ENCODE results near the gene DIS3L2. TPM values are rescaled to one million over a fixed set of nuclear protein-coding genes. Genes with fewer than 3 reads are reported as not detected.

DIS3L2 gene
- total RNA-seq, 2 experiments from 2014 or later: 30.6 to 33.7 TPM

DNA sequence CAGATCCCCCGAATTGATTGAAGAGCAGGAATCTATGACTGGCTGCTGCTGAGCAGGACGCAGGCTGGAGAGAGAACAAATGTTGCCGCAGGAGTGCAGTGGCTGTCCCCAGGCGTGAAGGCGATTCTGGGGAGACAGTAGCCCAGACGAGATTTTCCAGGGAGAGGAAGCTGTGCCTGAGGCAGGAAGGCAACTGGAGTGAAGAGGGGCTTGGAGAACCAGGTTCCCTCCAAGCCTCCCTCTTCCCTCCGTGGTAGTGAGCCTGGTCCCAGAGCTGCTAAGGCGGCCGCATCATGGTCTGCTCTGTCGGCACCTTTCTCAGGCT lies 34.0 kb upstream of the DIS3L2 start:
- CTCF ChIA-PET: interaction anchor here (2.9 to 5.5 kb wide), 2 partner anchors 398 to 512 kb away, joined by 6 to 31 read pairs; no protein-coding TSS in a partner anchor
- POLR2A ChIA-PET: no interaction called here

DNA sequence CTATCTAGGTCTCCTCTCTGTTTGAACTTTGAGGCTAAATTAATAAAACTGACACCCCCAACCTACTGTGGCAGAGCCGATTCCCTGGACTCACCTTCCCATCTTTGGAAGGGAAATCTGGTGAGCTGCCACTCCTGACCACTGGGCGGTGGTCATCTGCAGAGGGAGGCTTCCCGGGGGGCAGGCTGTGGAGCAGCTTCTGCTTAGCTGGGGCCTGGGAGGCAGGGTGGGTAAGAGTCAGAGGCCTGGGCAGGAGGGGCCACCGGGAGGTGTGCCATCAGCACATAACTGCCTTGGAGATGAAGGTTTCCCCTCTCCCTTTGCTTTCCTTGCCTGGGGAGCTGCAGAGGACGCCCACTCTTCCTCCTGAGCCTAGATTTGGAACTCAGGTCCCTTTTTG lies 33.0 kb upstream of the DIS3L2 start:
- ChIA-PET CTCF (interaction anchor here (1.2 to 1.4 kb wide), 2 partner anchors 45 to 363 kb away, joined by 3 read pairs; no protein-coding TSS in a partner anchor), POLR2A (no interaction called here)

DNA sequence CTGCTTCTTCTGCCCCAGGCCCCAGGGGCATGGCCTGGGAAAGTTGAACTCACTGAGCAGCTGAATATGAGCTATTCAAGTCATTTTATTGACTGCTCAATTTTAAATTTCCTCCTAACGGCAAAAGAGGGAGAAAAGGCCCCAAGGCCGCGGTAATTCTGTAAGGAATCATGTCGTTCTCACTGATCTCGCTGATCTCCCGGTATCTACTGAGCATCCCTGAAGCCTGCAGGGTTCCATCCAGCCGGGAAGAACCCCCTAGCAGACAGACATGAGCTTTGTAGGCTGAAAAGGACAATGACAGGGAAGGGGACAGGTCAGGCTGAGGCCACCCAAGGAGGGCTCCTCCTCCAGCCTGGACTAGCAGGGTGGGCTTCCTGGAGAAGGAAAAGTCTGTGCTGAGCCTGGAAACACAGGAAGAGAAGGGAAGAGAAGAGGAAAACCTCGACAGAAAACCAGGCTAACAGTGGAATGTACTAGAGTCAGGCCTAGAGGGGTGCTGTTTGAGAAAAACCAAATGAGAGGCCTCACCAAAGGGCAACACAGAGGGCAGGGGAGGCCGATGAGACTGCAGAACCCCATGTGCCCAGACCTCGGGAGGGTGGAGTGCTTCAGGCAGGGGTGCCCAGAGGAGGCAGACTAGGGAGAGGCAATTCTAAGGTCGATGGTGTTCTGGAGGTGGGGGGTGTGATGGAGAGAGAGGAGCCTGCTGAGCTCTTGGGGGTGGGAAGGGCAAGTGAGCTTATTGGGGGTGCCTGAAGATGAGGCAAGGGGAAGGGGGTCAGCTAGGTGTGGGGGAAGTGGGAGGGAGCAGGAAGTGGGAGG lies 32.4 kb upstream of the DIS3L2 start:
- CTCF ChIA-PET: interaction anchor here (0.6 to 1.4 kb wide), 4 partner anchors 24 to 363 kb away, joined by 3 read pairs; no protein-coding TSS in a partner anchor
- POLR2A ChIA-PET: no interaction called here

DNA sequence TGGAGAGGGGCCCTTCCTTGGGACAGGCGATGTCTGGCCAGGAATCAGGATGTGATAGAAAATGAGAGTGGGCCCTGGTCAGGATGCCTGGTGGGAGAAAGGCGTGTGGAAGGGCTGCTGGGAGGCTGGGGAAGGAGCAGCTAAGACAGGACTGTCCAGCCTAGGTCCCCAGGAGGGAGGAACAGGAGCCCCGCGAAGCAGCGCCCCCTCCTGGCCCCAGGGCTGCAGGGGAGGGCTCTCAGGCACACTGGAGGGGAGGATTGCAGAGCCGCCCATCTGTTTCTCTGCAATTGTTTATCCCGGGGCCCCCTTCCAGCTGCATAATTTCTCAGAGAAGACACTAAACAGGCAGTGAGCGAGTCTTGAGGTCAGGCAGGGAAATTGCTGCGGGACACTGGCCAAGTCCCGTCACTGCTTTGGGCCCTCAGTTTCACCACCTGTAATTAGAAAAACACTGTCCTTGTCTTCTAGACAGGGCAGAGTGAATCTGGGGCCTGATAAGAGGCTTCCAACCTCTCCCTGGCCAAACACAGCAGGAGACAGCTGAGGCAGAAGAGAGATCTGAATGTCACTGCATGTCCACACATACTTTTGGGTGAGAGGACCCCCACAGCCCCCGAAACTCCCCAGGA lies 31.4 kb upstream of the DIS3L2 start:
- ChIA-PET POLR2A (no interaction called here), CTCF (interaction anchor here (0.7 to 1.7 kb wide), 6 partner anchors 25 to 509 kb away, joined by 3 to 4 read pairs (median 3); no protein-coding TSS in a partner anchor)

DNA sequence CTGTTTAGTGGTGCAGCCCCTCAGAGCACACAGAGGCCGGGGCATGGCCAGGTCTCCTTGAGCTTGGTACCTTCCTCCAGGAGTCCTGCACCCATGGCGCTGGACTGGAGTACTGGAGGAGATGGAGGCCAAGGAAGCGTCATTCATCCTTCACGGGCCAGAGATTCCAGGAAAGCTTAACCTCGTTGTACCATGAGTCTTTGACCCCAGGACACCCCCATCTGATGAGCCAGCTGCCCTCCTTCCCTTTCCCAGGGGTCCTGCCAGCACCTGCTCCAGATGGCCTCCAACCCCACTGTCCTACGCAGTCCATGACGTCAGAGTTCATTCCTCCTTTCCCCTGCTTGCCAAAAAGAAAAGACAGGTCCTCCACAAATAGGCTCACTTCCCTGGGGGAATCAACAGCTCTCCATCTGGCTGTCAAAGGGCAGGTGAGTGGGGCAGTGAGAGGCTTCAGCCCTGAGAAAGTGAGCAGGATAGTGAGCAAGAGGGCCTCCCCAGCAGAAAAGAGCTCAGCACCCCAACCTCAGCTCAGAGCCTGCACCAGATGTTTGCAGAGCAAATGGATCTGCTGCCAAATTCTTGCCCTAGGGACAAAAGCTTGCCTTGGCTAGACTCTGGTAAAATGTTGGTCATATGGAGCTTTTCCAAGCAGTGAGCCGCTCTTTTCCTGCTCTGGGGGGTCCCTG lies 30.8 kb upstream of the DIS3L2 start:
- CTCF ChIA-PET: interaction anchor here (0.9 to 1.7 kb wide), 4 partner anchors 30 to 509 kb away, joined by 3 to 4 read pairs (median 3); no protein-coding TSS in a partner anchor
- POLR2A ChIA-PET: no interaction called here

DNA sequence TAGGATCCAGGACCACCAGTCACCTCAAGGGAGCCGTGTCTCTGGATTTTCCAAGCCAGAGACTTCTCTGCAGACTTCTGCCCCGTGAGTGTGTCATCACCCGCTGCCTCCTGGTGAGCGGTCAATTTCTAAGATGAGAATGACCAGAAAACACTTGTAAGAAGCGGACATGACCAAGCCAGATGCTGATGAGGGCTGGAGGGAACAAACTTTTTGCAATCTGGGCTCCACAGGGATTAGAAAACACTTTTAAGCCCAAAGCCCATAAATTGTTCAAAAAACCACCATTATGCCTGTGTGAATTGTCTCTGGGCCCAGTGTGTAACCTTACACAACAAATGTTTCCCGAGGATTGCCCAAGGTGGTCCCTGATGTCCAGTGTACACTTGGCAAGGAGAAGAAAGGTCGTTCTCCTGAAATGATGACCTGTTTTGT lies 30.0 kb upstream of the DIS3L2 start:
- POLR2A ChIA-PET: no interaction called here
- CTCF ChIA-PET: interaction anchor here (1.0 to 1.7 kb wide), 3 partner anchors 211 to 508 kb away, joined by 3 to 4 read pairs (median 3); no protein-coding TSS in a partner anchor

DNA sequence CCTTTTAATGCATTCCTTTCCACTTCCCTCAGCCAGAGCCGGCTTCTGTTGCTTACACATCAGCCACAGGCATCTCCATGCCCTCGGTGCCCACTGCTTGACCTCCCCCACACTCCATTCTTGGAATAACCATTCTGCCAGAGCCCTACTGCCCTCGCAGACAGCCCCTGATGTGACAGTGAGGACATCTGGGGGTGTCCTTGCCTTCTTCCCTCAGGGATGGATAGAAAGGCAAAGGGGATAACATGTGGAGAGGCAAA lies 28.9 kb upstream of the DIS3L2 start:
- ChIA-PET POLR2A (no interaction called here), CTCF (no interaction called here)

DNA sequence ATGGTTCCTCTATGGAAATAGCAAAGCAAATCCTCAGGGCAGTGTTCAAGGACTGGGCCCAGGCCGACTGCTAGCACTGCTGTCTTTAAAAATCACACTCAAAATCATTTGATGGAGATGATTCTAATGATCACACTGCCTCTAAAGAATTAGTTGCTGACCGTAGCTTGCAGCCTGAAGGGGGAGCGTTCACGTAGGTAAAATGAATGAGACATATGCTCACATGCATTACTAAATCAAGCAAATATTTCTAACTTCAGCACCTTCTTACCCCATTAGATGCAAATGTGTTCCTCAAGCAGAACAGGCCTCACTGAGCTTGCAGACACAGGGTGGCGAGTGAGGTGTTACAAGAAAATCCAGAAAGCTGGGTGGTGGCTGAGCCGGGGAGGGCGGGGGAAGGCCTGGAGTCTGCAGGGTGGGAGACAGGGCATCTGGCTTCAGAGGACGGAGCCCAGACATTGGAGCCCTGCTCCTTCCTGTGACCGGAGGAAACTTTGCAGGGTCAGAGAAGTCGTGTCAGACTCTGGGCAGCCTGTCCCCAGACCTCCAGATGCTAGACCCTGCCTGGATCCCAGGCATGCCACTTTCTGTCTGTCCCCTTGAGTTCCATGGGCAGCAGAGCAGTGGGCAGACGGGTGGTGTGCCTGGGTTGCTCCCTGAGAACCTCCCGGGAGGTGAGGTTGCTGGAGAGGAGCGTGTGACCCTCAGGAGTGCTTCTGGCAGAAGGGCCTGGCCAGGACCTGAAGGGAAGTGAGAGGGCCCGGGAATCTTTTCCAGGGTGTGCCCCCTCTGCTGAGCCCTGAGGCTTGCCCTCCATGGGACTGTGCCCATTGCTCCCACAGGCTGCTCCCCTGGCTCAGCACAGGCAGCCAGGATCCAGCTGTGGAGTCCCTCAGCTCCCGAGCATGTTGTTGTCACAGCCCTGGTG lies 28.3 kb upstream of the DIS3L2 start:
- POLR2A ChIA-PET: no interaction called here
- CTCF ChIA-PET: interaction anchor here (2.0 kb wide), 1 partner anchor 13 kb away, joined by 5 read pairs; no protein-coding TSS in a partner anchor

DNA sequence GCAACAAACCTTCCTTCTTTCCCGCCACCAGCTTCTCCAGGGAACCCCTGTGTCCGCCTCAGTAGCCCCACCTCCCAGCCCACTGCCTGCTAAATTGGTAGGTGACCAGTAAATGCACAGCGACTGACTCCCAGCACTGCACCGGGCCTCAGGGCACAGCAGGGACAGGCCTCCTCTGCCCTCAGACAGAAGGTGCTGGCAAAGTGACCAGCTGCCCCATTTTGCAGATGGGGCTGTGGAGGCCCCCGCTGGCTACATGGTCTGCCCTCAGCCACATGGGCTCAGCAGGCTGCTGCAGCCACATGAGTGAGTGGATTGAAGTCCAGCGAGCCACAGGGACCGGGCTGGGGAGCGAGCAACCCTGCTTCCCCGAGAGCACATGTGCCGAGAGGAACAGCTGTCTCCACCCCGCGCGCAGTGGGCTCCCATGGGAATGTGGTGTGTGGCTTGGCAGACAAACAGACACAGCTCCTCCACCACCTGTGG lies 27.6 kb upstream of the DIS3L2 start:
- CTCF ChIA-PET: interaction anchor here (2.0 kb wide), 1 partner anchor 13 kb away, joined by 5 read pairs; no protein-coding TSS in a partner anchor
- POLR2A ChIA-PET: no interaction called here

DNA sequence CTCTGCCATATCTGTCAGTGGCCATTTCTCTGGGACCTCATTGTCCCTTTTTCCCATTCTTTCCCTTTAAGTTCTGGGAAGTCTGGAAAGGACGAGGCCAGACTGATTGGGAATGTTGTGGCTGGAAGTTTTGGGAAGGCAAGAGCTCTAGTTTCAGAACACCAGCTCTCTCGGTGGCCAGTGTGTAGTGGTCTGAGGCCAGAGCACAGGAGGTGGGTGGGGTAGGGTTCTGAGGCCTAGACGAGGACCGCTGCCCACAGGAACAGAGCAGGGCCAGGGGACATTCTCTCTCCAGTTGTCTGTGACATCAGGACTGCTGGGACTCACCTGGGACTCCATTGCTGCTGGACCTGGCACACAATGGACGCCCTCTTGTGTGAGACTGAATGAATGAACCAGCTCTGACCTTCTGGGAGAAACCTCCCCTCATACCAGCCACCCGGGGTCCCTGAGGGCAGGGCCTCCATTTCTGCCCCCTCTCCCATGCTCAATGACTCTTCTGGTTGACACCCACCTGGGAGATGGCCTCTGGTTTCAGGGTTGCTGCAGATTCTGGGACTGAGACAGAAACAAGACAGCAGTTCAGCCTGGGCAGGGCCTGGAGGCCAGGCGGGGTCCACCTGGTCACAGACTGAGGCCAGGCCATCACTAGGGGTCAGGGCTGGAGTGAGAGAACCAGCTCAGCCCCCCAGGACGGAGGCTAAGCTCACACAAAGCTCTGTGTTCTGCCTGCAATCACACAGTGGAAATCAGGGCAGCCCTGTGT lies 26.9 kb upstream of the DIS3L2 start:
- CTCF ChIA-PET: interaction anchor here (1.0 to 2.0 kb wide), 2 partner anchors 9 to 12 kb away, joined by 4 to 5 read pairs; no protein-coding TSS in a partner anchor
- POLR2A ChIA-PET: no interaction called here

DNA sequence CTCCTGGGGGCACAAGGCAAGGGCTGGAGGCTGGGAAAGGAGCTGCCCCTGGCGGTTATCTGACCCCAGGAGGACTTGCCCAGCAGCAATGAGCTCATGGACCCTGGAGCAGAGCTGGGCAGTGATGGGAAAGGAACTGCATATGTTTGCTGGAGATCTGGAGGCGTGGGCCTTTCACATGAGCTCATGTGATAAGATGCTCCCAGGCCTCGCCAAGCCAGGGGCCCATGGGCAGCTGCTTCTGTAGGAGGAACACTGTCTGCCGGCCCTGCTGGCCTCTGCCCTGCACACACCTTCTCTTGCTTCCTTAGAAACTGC lies 26.3 kb upstream of the DIS3L2 start:
- CTCF ChIA-PET: interaction anchor here (1.0 to 2.0 kb wide), 2 partner anchors 10 to 11 kb away, joined by 4 to 5 read pairs; no protein-coding TSS in a partner anchor

DNA sequence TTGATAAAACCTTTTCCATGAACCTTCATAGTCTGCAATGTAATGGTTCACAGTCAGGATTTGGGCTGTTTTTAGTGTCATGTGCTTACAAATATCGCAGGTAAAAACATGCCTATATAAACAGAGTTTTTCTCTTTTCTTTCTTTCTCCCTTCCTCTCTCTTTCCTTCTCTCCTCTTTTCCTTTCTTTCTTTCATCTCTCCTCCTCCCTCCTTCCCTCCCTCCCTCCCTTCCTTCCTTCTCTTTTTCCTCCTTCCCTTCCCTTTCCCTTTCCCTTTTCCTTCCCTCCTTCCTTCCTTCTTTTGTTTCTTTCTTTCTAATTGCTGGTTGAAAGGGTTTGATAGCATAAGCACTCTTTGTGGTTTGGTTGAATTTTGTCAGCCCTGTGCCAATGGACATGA lies 25.7 kb upstream of the DIS3L2 start:
- POLR2A ChIA-PET: no interaction called here
- CTCF ChIA-PET: no interaction called here

More for the DNA sequence above, 26.3 kb upstream of the DIS3L2 start:
- POLR2A ChIA-PET: no interaction called here

DNA sequence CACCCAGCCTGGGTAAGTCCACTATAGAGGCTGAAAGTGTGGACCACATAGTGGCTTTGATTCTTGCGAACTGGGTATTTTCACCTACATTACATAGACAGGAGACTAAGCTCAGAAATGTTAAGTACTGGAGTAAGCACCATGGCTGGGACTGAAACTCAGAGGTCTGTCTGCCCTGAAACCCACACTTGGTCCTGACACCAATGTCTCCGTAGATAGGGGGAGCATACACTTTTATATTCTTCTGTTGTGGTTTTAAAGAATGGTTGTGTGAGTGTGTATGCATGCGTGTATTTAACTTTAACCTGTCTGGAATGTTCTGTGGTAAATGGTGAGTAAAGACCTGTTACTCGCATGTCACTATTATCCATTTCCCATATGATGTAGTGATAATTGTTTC lies 25.0 kb upstream of the DIS3L2 start:
- POLR2A ChIA-PET: no interaction called here
- CTCF ChIA-PET: no interaction called here

DNA sequence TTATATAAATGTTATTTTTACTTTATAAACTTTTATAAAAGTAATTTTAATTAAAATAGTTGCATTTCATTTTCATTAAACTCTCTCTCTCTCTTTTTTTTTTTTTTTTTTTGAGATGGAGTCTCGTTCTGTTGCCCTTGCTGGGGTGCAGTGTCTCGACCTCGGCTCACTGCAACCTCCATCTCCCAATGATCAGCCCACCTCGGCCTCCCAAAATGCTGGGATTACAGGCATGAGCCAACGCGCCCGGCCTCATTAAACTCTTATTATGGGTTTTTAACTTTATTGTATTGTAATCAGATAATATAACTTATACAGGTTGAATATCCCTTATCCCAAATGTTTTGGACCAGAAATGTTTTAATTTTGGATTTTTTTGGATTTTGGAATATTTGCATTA lies 24.5 kb upstream of the DIS3L2 start:
- POLR2A ChIA-PET: no interaction called here

DNA sequence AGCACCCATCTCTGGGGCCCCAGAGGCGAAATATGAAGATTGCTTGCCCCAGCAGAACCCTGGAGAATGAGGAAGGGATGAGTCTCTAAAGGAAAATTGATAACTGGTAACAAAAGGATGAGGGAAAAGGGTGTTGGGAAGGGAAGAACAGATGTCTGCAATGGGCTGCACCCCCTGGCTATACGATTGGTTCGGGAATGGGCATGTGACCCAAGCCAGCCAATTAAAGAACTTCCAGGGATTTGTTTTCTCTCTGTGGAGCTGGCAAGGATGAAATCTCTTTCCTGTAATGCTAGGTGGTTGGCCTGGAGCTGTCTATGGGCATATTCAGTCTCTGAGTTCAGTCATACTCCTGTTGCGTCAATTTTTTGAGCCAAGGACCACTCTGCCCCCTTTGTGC lies 22.5 kb upstream of the DIS3L2 start:
- ChIA-PET CTCF (no interaction called here), POLR2A (no interaction called here)

More for the DNA sequence above, 24.5 kb upstream of the DIS3L2 start:
- CTCF ChIA-PET: no interaction called here

DNA sequence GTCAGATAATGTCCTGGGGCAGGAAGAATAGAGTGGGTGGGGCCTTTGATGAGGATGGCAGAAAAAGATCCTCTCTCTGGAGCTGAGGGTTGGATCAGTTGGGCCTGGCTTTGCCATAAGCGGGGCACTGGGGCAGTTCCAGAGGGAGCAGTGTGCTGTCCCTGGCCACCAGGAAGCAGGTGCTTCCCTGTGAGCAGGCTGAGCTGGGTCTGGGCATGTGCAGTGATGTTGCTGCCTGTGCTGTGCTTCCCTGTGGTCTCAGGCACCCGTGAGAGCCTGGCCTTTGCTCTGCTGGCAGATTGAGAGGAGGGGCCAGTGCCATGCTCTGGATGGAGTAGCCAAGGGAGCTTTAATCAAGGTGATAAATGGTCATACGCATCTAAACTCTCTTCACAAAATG lies 20.7 kb upstream of the DIS3L2 start:
- CTCF ChIA-PET: no interaction called here
- POLR2A ChIA-PET: no interaction called here

DNA sequence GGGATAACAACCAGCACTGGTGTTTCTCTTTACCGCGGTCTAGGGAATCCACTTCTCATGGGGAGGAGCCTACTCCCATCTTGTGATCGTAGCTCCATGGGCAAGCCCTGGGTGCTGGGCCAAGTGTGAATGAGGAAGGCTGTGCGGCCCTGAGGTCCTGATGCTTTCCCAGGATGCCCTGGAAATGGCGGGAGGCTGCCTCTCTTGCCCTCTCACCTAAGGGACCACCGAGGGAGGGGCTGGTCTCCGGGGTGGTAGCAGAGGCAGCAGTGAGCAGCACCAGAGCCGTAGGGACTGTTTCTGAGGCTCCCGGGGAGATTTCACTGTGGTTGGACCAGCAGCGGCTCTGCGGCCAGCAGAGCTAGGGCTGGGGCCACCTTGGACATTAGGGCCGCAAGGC lies 19.8 kb upstream of the DIS3L2 start:
- ChIA-PET CTCF (no interaction called here), POLR2A (no interaction called here)

DNA sequence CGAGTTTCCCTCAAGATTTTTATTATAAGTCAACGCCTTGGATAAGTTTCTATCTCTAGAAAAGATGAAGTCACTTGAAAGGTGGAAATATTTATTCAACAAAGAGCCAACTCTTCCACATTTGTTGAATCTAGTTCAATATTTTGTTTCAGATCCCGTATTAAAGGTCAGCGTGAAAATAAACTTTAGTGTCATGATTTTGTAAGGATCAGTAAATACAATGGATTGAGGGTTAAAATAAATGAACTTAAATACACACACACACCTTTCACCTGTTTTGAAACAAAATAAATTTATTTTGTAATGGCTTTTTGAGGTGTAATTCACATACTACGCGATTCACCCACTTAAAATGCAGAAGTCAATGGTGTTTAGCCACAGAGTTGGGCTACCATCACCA lies 19.3 kb upstream of the DIS3L2 start:
- POLR2A ChIA-PET: no interaction called here
- CTCF ChIA-PET: no interaction called here
